CD14-positive monocyte (primary cell): ENCODE data around the gene SRXN1. TPM values are rescaled to one million over a fixed set of nuclear protein-coding genes. Genes with fewer than 3 reads are reported as not detected.

Experiments
- DNase-seq, 3 donors: peaks; one replicate each; pipeline ENCODE4 v3.0.0-alpha.2; 2011 to 2022
- H2AFZ ChIP-seq: 2 replicates; pipeline ENCODE4 v1.6.0; 2012; ENCODE audit warnings: mild to moderate bottlenecking, low read depth, low read length, inconsistent platforms; ENCODE audit not compliant: insufficient read depth, poor library complexity, severe bottlenecking
- H3K27ac ChIP-seq, 2 donors: 1 replicate in 1 of 2; 2 replicates in 1 of 2; pipeline ENCODE4 v1.5.1; 2012 to 2013; ENCODE audit warnings: low read length in 2 of 2, control low read depth in 1 of 2, inconsistent platforms in 1 of 2, low read depth in 1 of 2, mild to moderate bottlenecking in 1 of 2
- H3K27me3 ChIP-seq, 2 donors: one replicate each; pipeline versions ENCODE4 v1.6.0 to v1.6.1; 2011 to 2013; ENCODE audit warnings: low read length in 2 of 2; ENCODE audit not compliant: control insufficient read depth in 2 of 2, insufficient read depth in 2 of 2
- H3K36me3 ChIP-seq, 2 donors: replicated peaks in 1 of 2; 1 replicate in 1 of 2; 2 replicates in 1 of 2; pipeline versions ENCODE4 v1.5.1 to v1.6.1; 2012 to 2013; ENCODE audit warnings: low read length in 2 of 2, control low read depth in 1 of 2, inconsistent platforms in 1 of 2, mild to moderate bottlenecking in 1 of 2; ENCODE audit not compliant: insufficient read depth in 2 of 2, control insufficient read depth in 1 of 2
- H3K4me1 ChIP-seq, 2 donors: 1 replicate in 1 of 2; 2 replicates in 1 of 2; pipeline versions ENCODE4 v1.5.1 to v1.6.1; 2012 to 2013; ENCODE audit warnings: low read length in 2 of 2, control low read depth in 1 of 2, inconsistent platforms in 1 of 2, mild to moderate bottlenecking in 1 of 2, moderate library complexity in 1 of 2; ENCODE audit not compliant: insufficient read depth in 2 of 2, control insufficient read depth in 1 of 2
- H3K4me2 ChIP-seq: replicated peaks from 2 replicates; pipeline ENCODE3; 2012; ENCODE audit warnings: low read length, moderate library complexity, mild to moderate bottlenecking; ENCODE audit not compliant: poor library complexity, severe bottlenecking; ENCODE audit errors: extremely low read depth
- H3K4me3 ChIP-seq, 3 experiments: fragments of 200-600 bp in 1 of 3; sonication (generic) in 1 of 3; replicated peaks in 1 of 3; 1 replicate in 2 of 3; 2 replicates in 1 of 3; pipeline ENCODE4 v1.5.1; 2011 to 2013; ENCODE audit warnings: low read length in 3 of 3, mild to moderate bottlenecking in 3 of 3, control low read depth in 2 of 3, low read depth in 2 of 3, inconsistent platforms in 1 of 3, moderate library complexity in 1 of 3
- H3K79me2 ChIP-seq: 2 replicates; pipeline ENCODE4 v1.6.0; 2012; ENCODE audit warnings: mild to moderate bottlenecking, control low read depth, inconsistent platforms, low read length, moderate library complexity; ENCODE audit not compliant: insufficient read depth
- H3K9ac ChIP-seq: 2 replicates; pipeline ENCODE4 v1.6.0; 2017; ENCODE audit warnings: low read length, mild to moderate bottlenecking; ENCODE audit not compliant: insufficient read depth, poor library complexity, severe bottlenecking
- H3K9me3 ChIP-seq, 2 donors: replicated peaks in 1 of 2; 1 replicate in 1 of 2; 2 replicates in 1 of 2; pipeline versions ENCODE4 v1.5.1 to v1.6.1; 2012 to 2013; ENCODE audit warnings: low read length in 2 of 2, control low read depth in 1 of 2; ENCODE audit not compliant: control insufficient read depth in 1 of 2, insufficient read depth in 1 of 2
- H4K20me1 ChIP-seq: 2 replicates; pipeline ENCODE4 v1.6.0; 2012; ENCODE audit warnings: mild to moderate bottlenecking, low read length, control low read depth, moderate library complexity; ENCODE audit not compliant: insufficient read depth
- H3K27ac Mint-ChIP-seq, 7 donors: one replicate each; pipeline ENCODE4 v1.8.0; 2020; ENCODE audit warnings: mild to moderate bottlenecking in 7 of 7, mixed read lengths in 7 of 7, moderate library complexity in 6 of 7, inconsistent platforms in 2 of 7
- H3K27me3 Mint-ChIP-seq, 3 donors: one replicate each; pipeline ENCODE4 v1.8.0; 2021 to 2022; ENCODE audit warnings: low read depth in 3 of 3, mild to moderate bottlenecking in 3 of 3, mixed read lengths in 3 of 3, moderate library complexity in 3 of 3, inconsistent platforms in 1 of 3
- H3K36me3 Mint-ChIP-seq, 2 donors: one replicate each; pipeline ENCODE4 v1.8.0; 2020; ENCODE audit warnings: mixed read lengths in 2 of 2, inconsistent platforms in 1 of 2, mild to moderate bottlenecking in 1 of 2
- H3K4me1 Mint-ChIP-seq: one replicate; pipeline ENCODE4 v1.8.0; 2020; ENCODE audit warnings: mild to moderate bottlenecking, mixed read lengths
- H3K4me3 Mint-ChIP-seq, 2 donors: one replicate each; pipeline ENCODE4 v1.8.0; 2020; ENCODE audit warnings: mild to moderate bottlenecking in 2 of 2, mixed read lengths in 2 of 2, moderate library complexity in 1 of 2
- H3K9me3 Mint-ChIP-seq, 7 donors: one replicate each; pipeline ENCODE4 v1.8.0; 2020 to 2022; ENCODE audit warnings: mixed read lengths in 7 of 7, mild to moderate bottlenecking in 6 of 7, moderate library complexity in 6 of 7, inconsistent platforms in 2 of 7
- CTCF ChIP-seq: fragments of 200-600 bp; IDR thresholded peaks from one replicate; pipeline ENCODE4 v1.8.0; 2022; ENCODE audit warnings: antibody characterized with exemption, mild to moderate bottlenecking
- WGBS: methylation state at CpG from one replicate; pipeline ENCODE4 v1.1.5; 2013; ENCODE audit warnings: missing lambda C conversion rate; ENCODE audit not compliant: insufficient coverage; 5-methylcytosine and 5-hydroxymethylcytosine counted together
- intact Hi-C, 2 donors: fragments of 100-400 bp; cut with micrococcal nuclease; formaldehyde crosslinking; loops; one replicate each; pipeline versions ENCODE4 v1.15.0 to v1.15.1; 2023
- polyA plus RNA-seq, 3 donors: library from polyadenylated mRNA; depleted of rRNA in 1 of 3; unstranded in 2 of 3; stranded (reverse) in 1 of 3; fragments of 300-500 nt in 2 of 3; fragments of >200 nt in 1 of 3; fragmentation: Illumina TruSeq in 2 of 3; gene quantifications; 1 replicate in 2 of 3; 2 replicates in 1 of 3; pipeline ENCODE4 v1.2.3, GENCODE V29; 2012 to 2021

SRXN1 gene
- polyA plus RNA-seq, 3 donors: 33.5 to 62.4 (median 56.6) TPM

DNA sequence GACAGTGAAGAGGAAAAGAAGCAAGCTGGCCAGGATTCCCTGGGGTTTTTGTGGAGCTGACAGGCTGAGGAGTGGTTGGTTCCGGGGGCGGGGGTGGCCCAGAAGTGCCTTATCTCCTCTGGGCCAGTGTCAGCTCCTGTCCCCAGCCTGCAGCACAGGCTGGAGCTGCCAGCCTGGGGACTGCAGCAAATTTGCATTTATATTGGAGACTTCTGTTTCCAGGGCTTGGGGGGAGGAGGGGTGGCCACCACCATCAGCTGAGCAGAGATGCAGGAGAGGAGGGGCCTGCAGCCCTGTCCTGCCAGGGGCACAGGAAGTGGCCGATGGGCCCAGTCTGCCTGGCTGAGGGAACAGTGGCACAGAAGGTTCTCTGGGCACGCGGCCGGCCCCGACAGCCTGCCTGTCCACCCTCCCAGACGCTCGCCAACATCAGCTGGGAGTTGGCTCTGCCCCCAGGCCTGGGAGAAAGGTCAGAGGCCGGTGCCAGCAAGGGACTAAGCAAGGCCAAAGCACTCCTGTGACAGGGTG is 46.9 kb upstream of the SRXN1 start:
- Mint-ChIP-seq H3K4me3 (no peak overlapping the region), H3K4me1 (no peaks in the 10 kb centered on the region), H3K27ac (no peak overlapping the region), H3K36me3 (no peaks in the 10 kb centered on the region), H3K27me3 (peaks cover 5 to 8% (median 7%) of the 10 kb centered on the region in 3 donors), H3K9me3 (peaks cover 0 to 2% (median 0%) of the 10 kb centered on the region in 7 donors)
- Histone ChIP-seq H3K27me3 (no peaks in the 10 kb centered on the region), H3K27ac (no peak overlapping the region), H2AFZ (no peak overlapping the region), H3K36me3 (no peaks in the 10 kb centered on the region), H3K9ac (no peak overlapping the region), H3K4me2 (no peak overlapping the region), H3K79me2 (no peaks in the 10 kb centered on the region), H4K20me1 (no peaks in the 10 kb centered on the region), H3K9me3 (no peaks in the 10 kb centered on the region), H3K4me1 (no peaks in the 10 kb centered on the region), H3K4me3 (no peak overlapping the region)
- intact Hi-C loops: no loop called here
- TF ChIP-seq CTCF: no peak
- no peak for DNase-seq
- 89% methylated on average over 10 of the region's 10 CpGs for WGBS

DNA sequence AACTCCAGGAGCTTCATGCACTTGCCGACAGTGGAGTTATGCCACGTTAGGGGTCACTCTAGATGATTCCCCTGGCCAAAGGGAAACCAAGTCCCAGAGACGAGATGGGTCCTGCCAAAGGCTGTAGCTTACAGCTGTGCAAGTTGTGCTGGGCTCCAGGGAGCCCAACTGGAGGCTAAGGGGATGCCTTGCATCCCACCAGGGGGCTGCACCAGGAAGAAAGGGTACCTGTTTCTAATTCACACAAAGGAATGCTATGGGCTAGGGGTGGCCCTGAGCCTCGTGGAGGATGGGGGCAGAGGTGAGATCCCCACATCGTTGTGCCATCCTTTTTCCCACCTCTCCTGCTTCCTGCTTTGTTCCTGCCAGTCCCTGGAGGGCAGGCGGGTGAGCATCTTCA is 46.3 kb upstream of the SRXN1 start:
- DNase-seq: no peak
- Mint-ChIP-seq H3K4me3 (no peak overlapping the region), H3K27me3 (peaks cover 4 to 9% (median 7%) of the 10 kb centered on the region in 3 donors), H3K36me3 (no peaks in the 10 kb centered on the region), H3K27ac (no peak overlapping the region), H3K4me1 (no peaks in the 10 kb centered on the region), H3K9me3 (peaks cover 0 to 2% (median 0%) of the 10 kb centered on the region in 7 donors)
- Histone ChIP-seq H3K4me1 (no peaks in the 10 kb centered on the region), H4K20me1 (no peaks in the 10 kb centered on the region), H3K4me3 (no peak overlapping the region), H2AFZ (no peak overlapping the region), H3K27me3 (no peaks in the 10 kb centered on the region), H3K9me3 (no peaks in the 10 kb centered on the region), H3K79me2 (no peaks in the 10 kb centered on the region), H3K9ac (no peak overlapping the region), H3K36me3 (no peaks in the 10 kb centered on the region), H3K4me2 (no peak overlapping the region), H3K27ac (no peak overlapping the region)
- 91% methylated on average over 4 of the region's 6 CpGs for WGBS
- TF ChIP-seq CTCF: no peak
- intact Hi-C loops: no loop called here
